ENCODE measurements around the gene MAGEA11. TPM values are rescaled to one million over a fixed set of nuclear protein-coding genes. Genes with fewer than 3 reads are reported as not detected.

The MAGEA11 gene
- total and polyA plus RNA-seq, 2 of the 8 experiments (the other 6 are each of a cell fraction or from before 2014, with no cell fraction given) = not detected

DNA sequence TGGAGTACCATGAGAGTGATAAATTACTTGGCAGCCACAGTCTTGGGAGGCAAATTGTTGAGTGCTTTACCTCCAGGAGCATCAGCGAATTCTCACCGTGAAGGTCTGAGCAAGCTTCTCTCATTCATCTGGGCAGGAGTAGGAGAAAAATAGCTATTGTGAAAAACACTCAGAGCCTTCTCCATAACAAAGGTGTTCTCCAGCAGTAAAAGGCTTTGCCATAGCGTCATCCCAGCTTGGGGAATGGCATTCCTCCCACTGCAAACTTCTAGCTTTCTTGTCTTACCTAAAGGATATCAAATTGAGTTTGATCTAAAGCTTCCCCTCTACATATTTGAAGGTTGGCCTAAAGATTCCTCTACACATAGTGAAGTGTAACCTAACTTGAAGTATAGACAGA lies 29.8 kb upstream of the MAGEA11 start:
- Histone ChIP-seq H4K91ac (replicated peaks; ENCODE audit: insufficient read length, low read length) (no peak overlapping the region), H3K36me3 (ENCODE audit: control insufficient read depth in 2 of 4, insufficient read depth in 4 of 4, low read length in 3 of 4) (no peaks in the 10 kb centered on the region), H2AK5ac (ENCODE audit: low read depth, low read length) (no peak overlapping the region), H2BK5ac (ENCODE audit: low read depth, low read length) (no peak overlapping the region), H2BK20ac (ENCODE audit: low read length) (no peak overlapping the region), H4K20me1 (replicated peaks in 1 of 2; ENCODE audit: control insufficient read depth in 1 of 2, insufficient read depth in 2 of 2, low read length in 2 of 2) (no peaks in the 10 kb centered on the region), H3K27ac (ENCODE audit: low read depth, low read length) (no peak overlapping the region), H3K56ac (replicated peaks; ENCODE audit: insufficient read length, low read depth, low read length) (no peak overlapping the region), H3K4ac (replicated peaks; ENCODE audit: insufficient read length, low read depth, low read length) (no peak overlapping the region), H2BK15ac (ENCODE audit: low read length) (no peak overlapping the region), H2BK12ac (ENCODE audit: low read depth, low read length) (no peak overlapping the region; the same call in 1 of the 2 replicates), H3K23me2 (ENCODE audit: low read depth, low read length) (no peaks in the 10 kb centered on the region), H3K27me3 (replicated peaks in 1 of 4; ENCODE audit: control insufficient read depth in 3 of 4, extremely low read depth in 1 of 4, insufficient read depth in 3 of 4, low read length in 3 of 4) (no peaks in the 10 kb centered on the region), H3K4me2 (ENCODE audit: insufficient read depth in 1 of 2, low read depth in 2 of 2, low read length in 2 of 2) (peak overlapping the region; percentile 13 to 37; a peak in 3 of 4 replicates), H4K8ac (ENCODE audit: extremely low read depth, insufficient read depth, low read length) (no peak overlapping the region), H2AFZ (ENCODE audit: low read length) (no peak overlapping the region), H4K5ac (ENCODE audit: insufficient read length, low read depth, low read length) (no peak overlapping the region), H2BK120ac (replicated peaks; ENCODE audit: low read depth, low read length) (no peak overlapping the region), H3K9me3 (ENCODE audit: insufficient read depth in 2 of 2, low read depth in 1 of 2, low read length in 1 of 2) (no peaks in the 10 kb centered on the region; a peak in 1 of 4 replicates), H3K23ac (ENCODE audit: insufficient read length) (no peak overlapping the region), H3K14ac (ENCODE audit: insufficient read length) (no peak overlapping the region), H3K79me2 (ENCODE audit: control insufficient read depth in 1 of 2, insufficient read depth in 2 of 2, low read length in 2 of 2) (no peaks in the 10 kb centered on the region), H3K18ac (ENCODE audit: extremely low read depth, low read length) (no peak overlapping the region), H3K79me1 (ENCODE audit: low read depth, low read length) (no peaks in the 10 kb centered on the region), H3K4me3 (ENCODE audit: extremely low read depth in 1 of 4, insufficient read depth in 2 of 4, low read depth in 3 of 4, low read length in 4 of 4) (peak overlapping the region in 1 of 4 experiments; percentile 35; a peak in 1 of 8 replicates), H3K9ac (replicated peaks in 1 of 4; ENCODE audit: extremely low read depth in 1 of 4, low read depth in 3 of 4, low read length in 3 of 4) (peak overlapping the region in 1 of 4 experiments; percentile 30; a peak in 1 of 7 replicates), H3K4me1 (replicated peaks in 1 of 4; ENCODE audit: control insufficient read depth in 3 of 4, insufficient read depth in 4 of 4, low read length in 3 of 4) (peaks cover 0 to 13% (median 6%) of the 10 kb centered on the region in 4 experiments; a peak in 4 of 7 replicates)
- DNase-seq (ENCODE audit: low read depth in 1 of 2, low spot score in 2 of 2) (peak in 1 of 2 experiments; percentile 9), FAIRE-seq (peak; percentile 78)
- 6% methylated on average over 3 of the region's 3 CpGs; no CpG with 5 or more reads in 1 of the 2 experiments for WGBS, 2 experiments (ENCODE audit: extremely low coverage in 1 of 2, insufficient coverage in 1 of 2, insufficient read length in 1 of 2, insufficient replicate concordance in 2 of 2, low coverage in 1 of 2, low lambda C conversion rate in 2 of 2, missing lambda C conversion rate in 1 of 2)
- CTCF ChIA-PET (ENCODE audit: partially characterized antibody) = no interaction called here
- no peak for TF ChIP-seq SIN3A (conservative IDR thresholded peaks at IDR 0.05 in 1 of 2, IDR thresholded peaks at IDR 0.05 in 1 of 2; ENCODE audit: low read depth in 1 of 2, low read length in 2 of 2)
- TF ChIP-seq ATF2 (IDR thresholded peaks at IDR 0.05; ENCODE audit: low read length) = peak; percentile 29; the same call in 1 of the 2 replicates
- no peak for TF ChIP-seq KDM5A (IDR thresholded peaks at IDR 0.05; ENCODE audit: low read length)
- TF ChIP-seq NANOG (IDR thresholded peaks at IDR 0.05; ENCODE audit: insufficient read depth, low read depth, low read length, poor library complexity, severe bottlenecking) = no peak
- POLR2A ChIA-PET (ENCODE audit: partially characterized antibody) = no interaction called here
